Measurements from ENCODE around the gene EIF4ENIF1. TPM values are rescaled to one million over a fixed set of nuclear protein-coding genes. Genes with fewer than 3 reads are reported as not detected.
"Not testable (repeated sequence)": the region's sequence is repeated elsewhere in the genome, so short reads cannot be mapped to it uniquely, and the experiment has no call there.

Gene EIF4ENIF1
- polyA plus RNA-seq, 1 donor from 2014 or later = 12.6 TPM

DNA sequence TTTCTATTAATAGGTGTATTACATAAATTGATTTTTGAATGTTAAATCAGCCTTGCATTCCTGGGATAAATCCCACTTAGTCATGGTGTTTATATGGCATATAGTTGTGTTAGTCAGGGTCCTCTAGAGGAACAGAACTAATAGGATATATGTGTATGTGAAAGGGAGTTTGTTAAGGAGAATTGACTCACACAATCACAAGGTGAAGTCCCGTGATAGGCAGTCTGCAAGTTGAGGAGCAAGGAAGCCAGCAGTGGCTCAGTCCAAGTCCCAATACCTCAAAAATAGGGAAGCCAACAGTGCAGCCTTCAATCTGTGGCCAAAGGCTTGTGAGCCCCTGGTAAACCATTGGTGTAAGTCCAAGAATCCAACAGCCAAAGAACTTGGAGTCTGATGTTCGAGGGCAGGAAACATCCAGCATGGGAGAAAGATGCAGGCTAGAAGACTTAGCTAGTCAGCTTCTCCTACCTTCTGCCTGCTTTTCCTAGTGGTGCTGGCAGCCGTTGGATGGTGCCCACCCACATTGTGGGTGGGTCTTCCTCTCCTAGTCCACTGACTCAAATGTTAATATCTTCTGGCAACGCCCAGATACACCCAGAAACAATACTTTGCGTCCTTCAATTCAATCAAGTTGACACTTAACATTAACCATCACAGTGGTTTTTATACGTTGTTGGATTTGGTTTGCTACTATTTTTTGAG is 19.6 kb upstream of the EIF4ENIF1 start:
- Histone ChIP-seq H3F3A (ENCODE audit: insufficient read depth, low read length, poor library complexity, severe bottlenecking) (no peaks in the 10 kb centered on the region), H3K4me2 (ENCODE audit: low read length) (no peak overlapping the region), H3K79me2 (replicated peaks; ENCODE audit: insufficient read depth, low read length) (no peaks in the 10 kb centered on the region), H3K4me3 (ENCODE audit: low read length) (no peak overlapping the region), H3K9me2 (ENCODE audit: insufficient read depth, low read length) (no peaks in the 10 kb centered on the region), H3K9me3 (ENCODE audit: low read length) (no peaks in the 10 kb centered on the region), H3K9ac (ENCODE audit: low read length) (no peak overlapping the region), H3K27me3 (ENCODE audit: insufficient read depth, low read depth, low read length) (no peaks in the 10 kb centered on the region), H3K36me3 (ENCODE audit: insufficient read depth, low read length) (no peaks in the 10 kb centered on the region), H2AFZ (ENCODE audit: low read depth, low read length) (no peak overlapping the region), H3K27ac (ENCODE audit: low read length) (no peak overlapping the region), H4K20me1 (ENCODE audit: insufficient read depth) (no peaks in the 10 kb centered on the region)
- TF ChIP-seq POLR2AphosphoS5 (IDR thresholded peaks at IDR 0.05) (no peak), EP300 (conservative IDR thresholded peaks at IDR 0.05; ENCODE audit: poor library complexity, severe bottlenecking) (no peak), EZH2 (IDR thresholded peaks at IDR 0.05; ENCODE audit: borderline replicate concordance, insufficient read depth, low read length, poor library complexity, severe bottlenecking) (no peak), TAF1 (IDR thresholded peaks at IDR 0.05; ENCODE audit: low read depth) (no peak), MXI1 (conservative IDR thresholded peaks at IDR 0.05; ENCODE audit: poor library complexity, severe bottlenecking) (no peak), RAD21 (conservative IDR thresholded peaks at IDR 0.05) (no peak), SMC3 (conservative IDR thresholded peaks at IDR 0.05; ENCODE audit: poor library complexity) (no peak)
- TF ChIP-seq, protein P1, sequence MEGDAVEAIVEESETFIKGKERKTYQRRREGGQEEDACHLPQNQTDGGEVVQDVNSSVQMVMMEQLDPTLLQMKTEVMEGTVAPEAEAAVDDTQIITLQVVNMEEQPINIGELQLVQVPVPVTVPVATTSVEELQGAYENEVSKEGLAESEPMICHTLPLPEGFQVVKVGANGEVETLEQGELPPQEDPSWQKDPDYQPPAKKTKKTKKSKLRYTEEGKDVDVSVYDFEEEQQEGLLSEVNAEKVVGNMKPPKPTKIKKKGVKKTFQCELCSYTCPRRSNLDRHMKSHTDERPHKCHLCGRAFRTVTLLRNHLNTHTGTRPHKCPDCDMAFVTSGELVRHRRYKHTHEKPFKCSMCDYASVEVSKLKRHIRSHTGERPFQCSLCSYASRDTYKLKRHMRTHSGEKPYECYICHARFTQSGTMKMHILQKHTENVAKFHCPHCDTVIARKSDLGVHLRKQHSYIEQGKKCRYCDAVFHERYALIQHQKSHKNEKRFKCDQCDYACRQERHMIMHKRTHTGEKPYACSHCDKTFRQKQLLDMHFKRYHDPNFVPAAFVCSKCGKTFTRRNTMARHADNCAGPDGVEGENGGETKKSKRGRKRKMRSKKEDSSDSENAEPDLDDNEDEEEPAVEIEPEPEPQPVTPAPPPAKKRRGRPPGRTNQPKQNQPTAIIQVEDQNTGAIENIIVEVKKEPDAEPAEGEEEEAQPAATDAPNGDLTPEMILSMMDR (IDR thresholded peaks at IDR 0.05; ENCODE audit: poor library complexity, severe bottlenecking) = no peak
- TF ChIP-seq, protein P2, sequence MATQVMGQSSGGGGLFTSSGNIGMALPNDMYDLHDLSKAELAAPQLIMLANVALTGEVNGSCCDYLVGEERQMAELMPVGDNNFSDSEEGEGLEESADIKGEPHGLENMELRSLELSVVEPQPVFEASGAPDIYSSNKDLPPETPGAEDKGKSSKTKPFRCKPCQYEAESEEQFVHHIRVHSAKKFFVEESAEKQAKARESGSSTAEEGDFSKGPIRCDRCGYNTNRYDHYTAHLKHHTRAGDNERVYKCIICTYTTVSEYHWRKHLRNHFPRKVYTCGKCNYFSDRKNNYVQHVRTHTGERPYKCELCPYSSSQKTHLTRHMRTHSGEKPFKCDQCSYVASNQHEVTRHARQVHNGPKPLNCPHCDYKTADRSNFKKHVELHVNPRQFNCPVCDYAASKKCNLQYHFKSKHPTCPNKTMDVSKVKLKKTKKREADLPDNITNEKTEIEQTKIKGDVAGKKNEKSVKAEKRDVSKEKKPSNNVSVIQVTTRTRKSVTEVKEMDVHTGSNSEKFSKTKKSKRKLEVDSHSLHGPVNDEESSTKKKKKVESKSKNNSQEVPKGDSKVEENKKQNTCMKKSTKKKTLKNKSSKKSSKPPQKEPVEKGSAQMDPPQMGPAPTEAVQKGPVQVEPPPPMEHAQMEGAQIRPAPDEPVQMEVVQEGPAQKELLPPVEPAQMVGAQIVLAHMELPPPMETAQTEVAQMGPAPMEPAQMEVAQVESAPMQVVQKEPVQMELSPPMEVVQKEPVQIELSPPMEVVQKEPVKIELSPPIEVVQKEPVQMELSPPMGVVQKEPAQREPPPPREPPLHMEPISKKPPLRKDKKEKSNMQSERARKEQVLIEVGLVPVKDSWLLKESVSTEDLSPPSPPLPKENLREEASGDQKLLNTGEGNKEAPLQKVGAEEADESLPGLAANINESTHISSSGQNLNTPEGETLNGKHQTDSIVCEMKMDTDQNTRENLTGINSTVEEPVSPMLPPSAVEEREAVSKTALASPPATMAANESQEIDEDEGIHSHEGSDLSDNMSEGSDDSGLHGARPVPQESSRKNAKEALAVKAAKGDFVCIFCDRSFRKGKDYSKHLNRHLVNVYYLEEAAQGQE (IDR thresholded peaks at IDR 0.05; ENCODE audit: borderline replicate concordance) = no peak

DNA sequence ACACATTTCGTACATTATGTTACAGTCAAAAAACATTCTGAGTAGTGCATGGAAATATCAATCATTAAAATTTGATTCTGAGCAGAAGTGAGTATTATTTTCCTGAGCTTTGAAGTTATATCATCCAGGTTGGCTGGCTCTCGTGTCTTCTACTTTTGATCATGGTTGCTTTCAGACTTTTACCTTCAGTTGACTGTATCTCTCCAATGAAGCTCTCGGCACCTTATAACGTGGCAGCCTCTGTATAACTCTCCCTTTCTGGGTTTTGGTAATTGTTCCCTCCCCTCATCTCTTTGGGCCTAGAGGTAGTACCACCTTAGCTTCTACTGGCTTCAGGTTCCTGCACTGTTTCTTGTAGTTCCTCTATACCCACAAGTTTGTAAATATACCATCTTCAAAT is 18.9 kb upstream of the EIF4ENIF1 start:
- Histone ChIP-seq H3K27me3 (ENCODE audit: insufficient read depth, low read depth, low read length) (no peaks in the 10 kb centered on the region), H3K79me2 (replicated peaks; ENCODE audit: insufficient read depth, low read length) (no peaks in the 10 kb centered on the region), H3K36me3 (ENCODE audit: insufficient read depth, low read length) (no peaks in the 10 kb centered on the region), H2AFZ (ENCODE audit: low read depth, low read length) (no peak overlapping the region), H3K27ac (ENCODE audit: low read length) (no peak overlapping the region), H3F3A (ENCODE audit: insufficient read depth, low read length, poor library complexity, severe bottlenecking) (no peaks in the 10 kb centered on the region), H3K9me3 (ENCODE audit: low read length) (no peaks in the 10 kb centered on the region), H4K20me1 (ENCODE audit: insufficient read depth) (no peaks in the 10 kb centered on the region), H3K4me2 (ENCODE audit: low read length) (no peak overlapping the region), H3K9me2 (ENCODE audit: insufficient read depth, low read length) (no peaks in the 10 kb centered on the region), H3K9ac (ENCODE audit: low read length) (no peak overlapping the region), H3K4me3 (ENCODE audit: low read length) (no peak overlapping the region)
- no peak for TF ChIP-seq MXI1 (conservative IDR thresholded peaks at IDR 0.05; ENCODE audit: poor library complexity, severe bottlenecking)
- TF ChIP-seq SMC3 (conservative IDR thresholded peaks at IDR 0.05; ENCODE audit: poor library complexity) = no peak
- TF ChIP-seq POLR2AphosphoS5 (IDR thresholded peaks at IDR 0.05) = no peak
- TF ChIP-seq EP300 (conservative IDR thresholded peaks at IDR 0.05; ENCODE audit: poor library complexity, severe bottlenecking) = no peak

DNA sequence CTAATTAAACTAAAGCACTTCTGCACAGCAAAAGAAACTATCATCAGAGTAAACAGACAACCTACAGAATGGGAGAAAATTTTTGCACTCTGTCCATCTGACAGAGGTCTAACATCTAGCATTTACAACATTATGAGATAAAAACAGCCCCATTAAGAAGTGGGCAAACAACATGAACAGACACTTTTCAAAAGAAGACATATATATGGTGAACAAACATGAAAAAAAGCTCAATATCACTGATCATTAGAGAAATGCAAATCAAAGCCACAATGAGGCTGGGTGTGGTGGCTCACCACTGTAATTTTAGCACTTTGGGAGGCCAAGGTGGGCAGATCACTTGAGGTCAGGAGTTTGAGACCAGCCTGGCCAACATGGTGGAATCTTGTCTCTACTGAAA is 17.9 kb upstream of the EIF4ENIF1 start:
- not testable (repeated sequence) for H4K20me1 ChIP-seq (ENCODE audit: insufficient read depth); H3K79me2 ChIP-seq (replicated peaks; ENCODE audit: insufficient read depth, low read length); H3K9me3 ChIP-seq (ENCODE audit: low read length); H3F3A ChIP-seq (ENCODE audit: insufficient read depth, low read length, poor library complexity, severe bottlenecking); H3K4me3 ChIP-seq (ENCODE audit: low read length); H3K4me2 ChIP-seq (ENCODE audit: low read length); H3K27me3 ChIP-seq (ENCODE audit: insufficient read depth, low read depth, low read length); H2AFZ ChIP-seq (ENCODE audit: low read depth, low read length); H3K36me3 ChIP-seq (ENCODE audit: insufficient read depth, low read length); H3K27ac ChIP-seq (ENCODE audit: low read length); H3K9me2 ChIP-seq (ENCODE audit: insufficient read depth, low read length); H3K9ac ChIP-seq (ENCODE audit: low read length)

All from neural cell (in vitro differentiated cells).